T-helper 1 cell (primary cell): ENCODE data around the gene CGB8.
A peak's percentile ranks its signal among the peaks of the same experiment; 100 is the strongest.
"Not testable (repeated sequence)": the region's sequence is repeated elsewhere in the genome, so short reads cannot be mapped to it uniquely, and the experiment has no call there.

Source experiments
- DNase-seq, 5 donors: peaks; one replicate each; pipeline ENCODE4 v3.0.0-alpha.2; 2012 to 2020
- total RNA-seq, 4 donors: gene quantifications; one replicate each; lab custom pipeline; 2026; lab: John Stamatoyannopoulos, UW

The CGB8 gene
- 0 reads per million in 4 donors for total RNA-seq

DNA sequence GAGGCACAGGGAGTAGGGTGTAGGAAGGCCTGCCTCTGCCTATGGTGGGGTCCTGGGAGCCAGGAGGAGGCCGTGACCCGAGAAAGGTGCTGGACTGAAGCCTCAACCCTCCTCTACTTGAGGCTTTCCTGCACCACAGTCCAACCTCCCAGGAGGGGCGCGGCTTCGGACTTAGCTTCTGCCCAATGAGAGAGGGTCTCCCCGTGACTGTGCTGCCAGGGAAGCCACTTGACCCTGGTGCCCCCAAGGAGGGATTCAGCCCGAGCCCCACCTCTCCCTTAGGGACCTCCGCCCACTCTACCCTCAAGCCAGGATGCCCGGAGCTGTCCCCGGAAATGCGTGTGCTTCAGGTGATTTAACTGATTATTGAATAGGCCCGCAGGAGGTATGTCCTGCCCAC lies at the start of gene CGB8:
Gene CGB8, minus strand, starts transcription at position 101 of the 400 bp plus-strand sequence. CDS start 372 bp downstream, outside the sequence.
- not testable (repeated sequence) for DNase-seq

GRCh38 chr19:49097453-49098288 lies 48.8 kb upstream of the CGB8 start:
- DNase-seq = peak; percentile 36 to 74 (median 60)

GRCh38 chr19:49094505-49095482 lies 45.9 kb upstream of the CGB8 start:
- DNase-seq = no peak

GRCh38 chr19:49092686-49093085 lies 43.8 kb upstream of the CGB8 start:
- no peak for DNase-seq

DNA sequence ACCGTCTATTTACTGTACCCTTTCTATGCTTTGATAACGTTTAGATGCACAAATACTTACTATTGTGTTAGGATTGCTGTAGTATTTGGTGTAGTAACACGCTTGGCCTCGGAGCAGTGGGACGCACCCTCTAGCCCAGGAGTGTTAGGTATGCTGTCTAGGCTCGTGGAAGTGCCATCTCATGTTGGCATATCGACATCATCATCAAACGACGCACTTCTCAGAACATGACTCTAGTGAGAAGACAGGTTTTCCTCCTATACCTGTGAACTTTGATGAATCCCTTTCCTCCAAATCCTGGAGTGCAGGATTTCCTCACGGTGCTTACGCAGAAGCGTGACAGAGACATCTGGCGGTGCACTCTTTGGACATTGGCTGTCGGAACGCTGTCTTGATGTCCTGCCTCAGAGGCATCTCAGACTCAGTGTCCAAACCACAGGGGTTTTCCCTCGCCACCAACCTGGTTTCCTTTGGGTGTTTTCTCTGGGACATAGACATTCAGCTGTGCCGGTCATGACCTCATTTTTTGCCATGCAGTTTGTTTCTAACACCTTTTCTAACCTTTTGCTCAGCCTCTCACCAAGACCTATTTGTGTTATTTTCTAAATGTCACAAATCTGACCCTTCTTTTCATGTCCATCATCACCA lies 42.6 kb upstream of the CGB8 start:
- DNase-seq = no peak

- no peak for DNase-seq
These were observed 37.4 kb upstream of the CGB8 start for GRCh38 chr19:49086296-49086695.

- no peak for DNase-seq
These were observed 36.9 kb upstream of the CGB8 start for GRCh38 chr19:49085868-49086232.

DNA sequence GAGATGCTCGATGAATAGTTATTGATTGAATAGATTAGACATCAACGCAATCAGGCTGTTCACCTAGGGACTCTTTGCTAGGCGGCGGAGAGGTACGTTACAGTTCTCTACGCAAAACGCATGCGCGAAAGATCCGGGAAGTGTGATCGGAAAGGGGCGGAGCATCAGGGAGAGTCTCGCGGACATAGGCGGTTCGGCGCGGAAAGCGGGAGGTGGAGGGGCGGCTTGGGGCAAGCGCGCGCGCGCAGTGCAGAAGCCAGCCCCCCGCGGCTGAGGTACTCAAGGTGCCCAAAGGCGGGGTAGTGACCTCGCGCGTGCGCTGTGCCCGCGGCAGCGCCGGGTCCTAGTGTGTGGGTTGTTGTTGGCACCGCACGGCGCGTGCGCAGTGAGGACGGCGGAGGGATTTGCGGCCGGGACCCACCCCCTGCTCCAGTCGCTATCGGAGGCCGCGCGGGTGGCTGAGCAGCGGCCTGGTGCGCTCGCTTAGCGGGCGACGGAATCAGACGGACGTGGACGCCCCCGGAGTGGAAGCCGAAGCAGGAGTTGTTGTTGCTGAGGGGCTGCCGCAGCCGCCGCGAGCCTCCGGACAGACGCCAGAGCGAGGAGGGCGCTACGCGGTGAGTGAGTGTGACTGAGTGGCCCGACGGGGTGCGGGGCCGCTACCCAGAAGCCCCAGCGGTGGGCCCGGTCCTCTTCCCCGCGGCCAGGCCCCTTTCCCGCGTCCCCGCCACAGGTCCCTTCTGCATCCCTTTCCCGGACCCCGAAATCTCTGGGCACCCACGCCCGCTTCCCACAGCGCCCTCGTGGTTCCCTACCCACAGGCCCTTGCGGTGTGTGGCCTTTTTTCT lies 36.3 kb upstream of the CGB8 start, which contains the start of gene SNRNP70:
Gene SNRNP70, plus strand, starts transcription at position 432 of the 848 bp plus-strand sequence. CDS start 964 bp downstream, outside the sequence.
- peak; percentile 98 to 100 (median 100) for DNase-seq

DNA sequence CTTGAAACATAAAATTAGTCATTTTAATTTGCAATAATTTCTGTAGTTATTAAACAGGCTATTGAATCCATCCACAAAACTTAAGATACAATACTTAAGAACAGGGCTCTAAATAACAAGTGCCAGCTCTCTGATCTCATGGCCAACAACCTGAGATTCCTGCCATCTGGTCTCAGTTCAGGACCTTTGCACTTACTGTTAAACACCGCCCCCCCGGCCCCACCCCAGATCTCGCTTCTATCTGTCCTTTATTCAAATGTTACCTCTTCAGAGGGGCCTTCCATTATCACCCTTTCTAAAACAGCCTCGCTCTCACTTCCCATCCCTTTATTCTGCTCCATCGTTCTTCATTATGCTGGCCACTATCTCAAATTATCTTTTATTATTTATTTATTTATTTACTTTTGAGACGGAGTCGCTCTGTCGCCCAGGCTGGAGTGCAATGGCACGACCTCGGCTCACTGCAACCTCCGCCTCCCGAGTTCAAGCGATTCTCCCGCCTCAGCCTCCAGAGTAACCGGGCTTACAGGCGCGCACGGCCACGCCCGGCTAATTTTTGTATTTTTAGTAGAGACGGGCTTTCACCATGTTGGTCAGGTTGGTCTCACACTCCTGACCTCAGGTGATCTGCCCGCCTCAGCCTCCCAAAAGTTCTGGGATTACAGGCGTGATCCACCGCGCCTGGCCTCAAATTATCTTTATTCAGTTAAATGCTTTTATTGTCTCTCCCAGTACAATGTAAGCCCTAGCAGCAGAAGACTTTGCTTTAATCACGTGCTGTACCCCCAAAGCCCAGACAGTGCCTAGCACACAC lies 35.5 kb upstream of the CGB8 start:
- DNase-seq = no peak

DNA sequence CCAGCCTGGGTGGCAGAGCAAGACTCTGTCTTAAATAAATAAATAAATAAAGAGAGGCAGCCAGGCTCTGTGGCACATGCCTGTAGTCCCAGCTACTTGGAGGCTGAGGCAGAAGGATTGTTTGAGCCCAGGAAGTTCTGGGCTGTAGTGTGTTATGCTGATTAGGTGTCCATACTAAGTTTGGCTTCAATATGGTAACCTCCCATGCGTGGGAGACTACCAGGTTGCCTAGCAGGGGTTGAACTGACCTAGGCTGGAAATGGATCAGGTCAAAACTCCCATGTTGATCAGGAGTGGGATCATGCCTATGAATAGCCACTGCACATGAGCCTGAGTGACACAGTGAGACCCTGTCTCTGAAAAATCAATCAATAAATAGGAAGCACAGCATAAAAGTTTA lies 32.4 kb upstream of the CGB8 start:
- DNase-seq = no peak

- DNase-seq = no peak
These were observed 31.5 kb upstream of the CGB8 start for GRCh38 chr19:49080392-49080791.

DNA sequence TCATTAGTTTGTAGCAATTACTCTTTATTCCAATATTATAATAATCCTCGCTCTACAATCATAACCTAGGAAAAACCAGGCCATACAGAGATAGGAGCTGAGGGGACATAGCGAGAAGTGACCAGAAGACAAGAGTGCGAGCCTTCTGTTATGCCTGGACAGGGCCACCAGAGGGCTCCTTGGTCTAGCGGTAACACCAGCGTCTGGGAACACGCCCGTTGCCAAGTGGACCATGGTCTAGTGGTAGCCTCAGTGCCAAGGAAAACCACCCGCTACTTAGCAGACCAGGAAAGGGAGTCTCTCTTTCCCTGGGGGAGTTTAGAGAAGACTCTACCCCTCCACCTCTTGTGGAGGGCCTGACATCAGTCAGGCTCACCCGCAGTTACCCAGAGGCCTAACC lies 26.0 kb upstream of the CGB8 start:
- not testable (repeated sequence) for DNase-seq

GRCh38 chr19:49073514-49074378 lies 24.8 kb upstream of the CGB8 start:
- no peak for DNase-seq

DNA sequence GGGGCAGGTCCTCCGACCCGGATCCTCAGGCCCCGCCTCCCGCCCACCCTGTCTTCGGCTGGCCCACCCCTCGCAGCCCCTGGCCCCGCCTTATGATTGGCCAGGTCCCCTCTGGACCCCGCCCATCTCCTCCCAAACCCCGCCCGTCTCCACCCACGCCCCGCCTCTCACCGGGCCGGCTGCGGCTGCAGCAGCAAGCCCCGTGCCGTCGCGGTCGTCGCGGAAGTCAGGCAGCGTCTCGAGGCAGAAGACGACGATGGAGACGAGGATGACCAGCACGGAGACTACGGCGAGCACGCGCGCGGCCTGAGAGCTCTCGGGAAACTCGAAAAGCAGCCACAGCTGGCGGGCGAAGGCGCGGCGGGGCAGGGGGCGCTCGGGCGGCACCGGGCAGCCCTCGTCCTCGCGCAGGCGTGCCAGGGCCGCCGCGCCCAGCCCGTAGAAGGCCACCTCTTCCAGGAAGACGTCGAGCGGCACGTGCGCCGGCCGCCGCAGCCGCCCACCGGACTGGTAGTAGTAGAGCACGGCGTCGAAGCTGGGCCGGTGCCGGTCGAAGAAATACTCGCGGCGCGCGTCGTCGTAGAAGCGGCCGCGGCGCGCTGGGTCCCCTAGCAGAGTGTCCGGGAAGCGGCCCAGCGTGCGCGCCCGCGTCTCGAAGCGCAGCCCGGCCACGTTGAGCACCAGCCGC lies 23.1 kb upstream of the CGB8 start:
- peak in 1 of 5 donors; percentile 11 for DNase-seq

GRCh38 chr19:49070416-49070815 lies 21.5 kb upstream of the CGB8 start:
- DNase-seq = no peak

DNA sequence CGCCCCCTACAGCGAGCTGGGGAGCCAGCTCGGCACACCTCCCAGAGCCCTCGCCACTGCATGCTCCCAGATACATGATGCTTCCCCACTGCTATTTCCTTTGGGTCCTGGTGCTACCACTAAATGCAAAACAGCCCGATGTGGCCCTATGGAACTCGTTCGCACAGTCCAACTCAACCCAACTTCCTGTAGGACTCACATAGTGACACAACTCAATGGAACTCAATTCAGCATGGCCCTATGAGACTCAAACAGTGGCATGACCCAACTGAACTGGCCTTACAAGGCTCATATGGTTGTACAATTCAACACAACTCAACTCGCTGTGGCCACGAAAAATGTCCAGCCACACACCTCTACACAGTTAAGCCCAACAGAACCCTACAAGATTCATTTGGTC lies 20.1 kb upstream of the CGB8 start:
- no peak for DNase-seq

- no peak for DNase-seq
These were observed 18.6 kb upstream of the CGB8 start for GRCh38 chr19:49067554-49067953.

- no peak for DNase-seq
These were observed 17.1 kb upstream of the CGB8 start for GRCh38 chr19:49065905-49066512.
